Ammon's horn (tissue), 1 donor: ENCODE results near the gene TNP2.

ENCODE experiments used
- DNase-seq: peaks from one replicate; pipeline ENCODE4 v3.0.0-alpha.2; 2016; ENCODE audit warnings: low spot score

The TNP2 gene

DNA sequence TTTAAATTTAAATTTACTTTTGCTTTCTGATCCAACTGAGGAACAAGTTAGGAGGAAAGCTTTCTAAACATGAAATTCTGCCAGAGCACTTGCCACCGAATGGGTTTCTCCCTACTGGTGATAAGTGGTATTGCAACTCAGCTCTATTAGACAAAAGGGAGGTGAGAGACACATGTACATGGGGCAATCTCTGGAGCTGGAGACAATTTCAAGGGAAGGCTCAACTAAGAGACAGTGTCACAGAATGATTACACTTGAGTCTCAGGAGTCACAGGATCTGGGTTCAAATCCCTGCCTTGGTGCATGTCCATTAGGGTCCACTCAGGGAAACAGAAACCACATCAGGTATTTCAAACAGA, 50.5 kb downstream of the TNP2 start:
- DNase-seq = no peak
